C4-2B (cell line): ENCODE results near the gene CSTPP1.

Experiments
- CTCF ChIP-seq: fragments of 450-650 bp; conservative IDR thresholded peaks from 2 replicates; pipeline ENCODE4 v1.5.1; 2017; ENCODE audit warnings: mild to moderate bottlenecking
- ZFX ChIP-seq: fragments of 450-650 bp; IDR thresholded peaks from 2 replicates; pipeline ENCODE4 v1.6.1; 2017

GRCh38 chr11:47108214-47108613 lies 171.7 kb downstream of the CSTPP1 start:
- no peak for TF ChIP-seq CTCF
- no peak for TF ChIP-seq ZFX
